Heart right ventricle (tissue), 16 donors: Measurements from ENCODE around the gene ATG4D. TPM values are rescaled to one million over a fixed set of nuclear protein-coding genes. Genes with fewer than 3 reads are reported as not detected.

Experiments
- ATAC-seq, 8 donors: fragments of 200-7000 bp; cut with Tn5 transposase; one replicate each; pipeline ENCODE4 v1.9.1; 2020; ENCODE audit warnings: mild to moderate bottlenecking in 8 of 8, moderate library complexity in 8 of 8, moderate number of reproducible peaks in 1 of 8
- DNase-seq, 2 donors: peaks; one replicate each; pipeline ENCODE4 v3.0.0-alpha.2; 2020
- H3K27ac ChIP-seq, 10 donors: fragments of 200-600 bp; sonication (generic) in 2 of 10; one replicate each; pipeline versions ENCODE4 v1.5.0 to v1.8.0; 2020 to 2022; ENCODE audit warnings: mild to moderate bottlenecking in 3 of 10
- H3K27me3 ChIP-seq, 7 donors: fragments of 200-600 bp; one replicate each; pipeline ENCODE4 v1.8.0; 2021 to 2022; ENCODE audit warnings: mild to moderate bottlenecking in 2 of 7
- H3K36me3 ChIP-seq, 9 donors: fragments of 200-600 bp; sonication (generic) in 1 of 9; one replicate each; pipeline versions ENCODE4 v1.5.0 to v1.8.0; 2020 to 2022; ENCODE audit warnings: mild to moderate bottlenecking in 2 of 9
- H3K4me1 ChIP-seq, 9 donors: fragments of 200-600 bp; sonication (generic) in 1 of 9; one replicate each; pipeline versions ENCODE4 v1.5.0 to v1.8.0; 2020 to 2022; ENCODE audit warnings: mild to moderate bottlenecking in 4 of 9
- H3K4me3 ChIP-seq, 10 donors: fragments of 200-600 bp; sonication (generic) in 2 of 10; one replicate each; pipeline versions ENCODE4 v1.5.0 to v1.8.0; 2020 to 2022; ENCODE audit warnings: mild to moderate bottlenecking in 7 of 10, moderate library complexity in 2 of 10
- H3K9me3 ChIP-seq, 11 donors: fragments of 200-600 bp in 10 of 11; sonication (generic) in 2 of 11; one replicate each; pipeline versions ENCODE4 v1.5.0 to v1.8.0; 2013 to 2022; ENCODE audit warnings: mild to moderate bottlenecking in 2 of 11, control low read depth in 1 of 11, moderate library complexity in 1 of 11
- WGBS, 2 donors: extraction: QIAGEN DNeasy Blood & Tissue Kit; methylation state at CpG; one replicate each; pipeline ENCODE4 v1.1.7; 2013; ENCODE audit warnings: inconsistent platforms in 1 of 2; 5-methylcytosine and 5-hydroxymethylcytosine counted together
- intact Hi-C, 10 donors: fragments of 100-400 bp; cut with DNase I; formaldehyde crosslinking; loops; one replicate each; pipeline versions ENCODE4 v1.11.1 to v1.14.2; 2022
- polyA plus RNA-seq, 2 donors: library from polyadenylated mRNA; stranded (reverse); fragments of 200-250 nt; gene quantifications; one replicate each; pipeline ENCODE4 v1.2.3, GENCODE V29; 2013
- total RNA-seq, 10 donors: library from RNA; stranded (reverse); fragmentation: NEBNext Ultra II Directional in 3 of 10; extraction: Animal tissue kit (Norgen Biotek cat#: 25700) in 3 of 10; gene quantifications; one replicate each; pipeline versions ENCODE4 v1.2.1 to v1.2.4, GENCODE V29; 2021 to 2023
- TF ChIP-seq, protein P1 (sequence below), 9 donors: fragments of 200-600 bp; sonication (generic) in 2 of 9; IDR thresholded peaks; one replicate each; pipeline versions ENCODE4 v1.5.0 to v1.8.0; 2021 to 2022; ENCODE audit warnings: antibody characterized with exemption in 9 of 9, mild to moderate bottlenecking in 5 of 9, moderate library complexity in 1 of 9
- donor health status: Arrhythmogenic right ventricular cardiomyopathy.
- donor health status: ischemic (EF 13 %, LVEDD 7.1; RV severe dilation, severe dysfunction).
- donor health status: healthy with polysubstance abuse.
- donor health status: DM: no; HTN: yes; CAD: no.
- donor health status: DM: no; HTN: no; CAD: no.
- donor health status: ischemic (EF 25% LVEDD 6.9; RV normal size, moderate dysfunction).
- donor health status: ischemic (EF 25% LVEDD 5.7; RV mildly dilated, moderate dysfunction).
- donor health status: healthy.
- donor health status: DM: yes; HTN: yes; CAD: no.
- donor health status: Ischemic cardiomyopathy.
- donor health status: ischemic (EF 35%, LVEDD 5.7; RV mildly dilated, moderate dysfunction).
- donor health status: nonischemic (EF 11% LVEDD 7.7; RV severe dilation, severe dysfunction).
- donor health status: DM: yes; HTN: yes; CAD: no.
- donor health status: PGD.
- donor health status: ischemic (EF 29% LVEDD 5.4; RV normal size, mild dysfunction).
- donor health status: nonischemic (EF 23%, LVEDD 6.1; RV moderate dilation, normal function).

The ATG4D gene
- total and polyA plus RNA-seq, 12 donors, result 47.6 to 66.2 (median 57.3) TPM

DNA sequence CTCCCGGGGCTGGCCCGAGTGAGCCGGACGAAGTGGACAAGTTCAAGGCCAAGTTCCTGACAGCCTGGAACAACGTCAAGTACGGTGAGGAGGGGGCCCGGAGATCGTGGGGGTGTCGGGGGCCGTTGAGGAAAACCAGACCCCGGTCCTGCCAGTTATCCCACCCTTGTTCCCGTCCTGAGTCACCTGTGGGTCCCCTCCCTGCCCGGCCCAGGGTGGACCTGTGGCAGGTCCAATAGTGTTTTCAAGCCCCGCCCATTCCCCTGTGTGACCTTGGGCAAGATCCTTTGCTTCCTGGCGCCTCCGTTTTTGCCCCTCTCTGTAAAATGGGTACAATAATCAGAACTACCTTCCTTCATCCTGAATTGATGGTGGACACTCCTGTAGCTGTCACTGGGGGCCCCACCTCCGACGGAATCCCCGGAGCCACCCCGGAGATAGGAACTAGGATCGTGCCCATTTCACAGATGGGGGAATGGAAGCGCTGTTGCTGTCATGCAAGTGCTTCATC lies 593 bp downstream of the ATG4D start:
- Histone ChIP-seq H3K27me3 (peaks cover 0 to under 1% (median 0%) of the 10 kb centered on the region in 7 donors), H3K4me3 (peak overlapping the region; percentile 75 to 99 (median 94)), H3K36me3 (peaks cover 0 to 39% (median 21%) of the 10 kb centered on the region in 9 donors), H3K27ac (peak overlapping the region; percentile 79 to 99 (median 94)), H3K4me1 (peaks cover 6 to 30% (median 17%) of the 10 kb centered on the region in 9 donors), H3K9me3 (no peaks in the 10 kb centered on the region)
- TF ChIP-seq, protein P1, sequence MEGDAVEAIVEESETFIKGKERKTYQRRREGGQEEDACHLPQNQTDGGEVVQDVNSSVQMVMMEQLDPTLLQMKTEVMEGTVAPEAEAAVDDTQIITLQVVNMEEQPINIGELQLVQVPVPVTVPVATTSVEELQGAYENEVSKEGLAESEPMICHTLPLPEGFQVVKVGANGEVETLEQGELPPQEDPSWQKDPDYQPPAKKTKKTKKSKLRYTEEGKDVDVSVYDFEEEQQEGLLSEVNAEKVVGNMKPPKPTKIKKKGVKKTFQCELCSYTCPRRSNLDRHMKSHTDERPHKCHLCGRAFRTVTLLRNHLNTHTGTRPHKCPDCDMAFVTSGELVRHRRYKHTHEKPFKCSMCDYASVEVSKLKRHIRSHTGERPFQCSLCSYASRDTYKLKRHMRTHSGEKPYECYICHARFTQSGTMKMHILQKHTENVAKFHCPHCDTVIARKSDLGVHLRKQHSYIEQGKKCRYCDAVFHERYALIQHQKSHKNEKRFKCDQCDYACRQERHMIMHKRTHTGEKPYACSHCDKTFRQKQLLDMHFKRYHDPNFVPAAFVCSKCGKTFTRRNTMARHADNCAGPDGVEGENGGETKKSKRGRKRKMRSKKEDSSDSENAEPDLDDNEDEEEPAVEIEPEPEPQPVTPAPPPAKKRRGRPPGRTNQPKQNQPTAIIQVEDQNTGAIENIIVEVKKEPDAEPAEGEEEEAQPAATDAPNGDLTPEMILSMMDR (IDR thresholded peaks at IDR 0.05), result no peak
- ATAC-seq (peak; percentile 9 to 41 (median 36)), DNase-seq (peak in 1 of 2 donors; percentile 28)
- WGBS, 2 donors, result 23 to 26% methylated on average over 22 of the region's 22 CpGs
- intact Hi-C loops, result loop anchor here in 2 of 10 donors (5.0 kb wide), 2 partner anchors 37 to 42 kb away; partner anchors contain the start of gene KEAP1 (in 1 of the 2)

DNA sequence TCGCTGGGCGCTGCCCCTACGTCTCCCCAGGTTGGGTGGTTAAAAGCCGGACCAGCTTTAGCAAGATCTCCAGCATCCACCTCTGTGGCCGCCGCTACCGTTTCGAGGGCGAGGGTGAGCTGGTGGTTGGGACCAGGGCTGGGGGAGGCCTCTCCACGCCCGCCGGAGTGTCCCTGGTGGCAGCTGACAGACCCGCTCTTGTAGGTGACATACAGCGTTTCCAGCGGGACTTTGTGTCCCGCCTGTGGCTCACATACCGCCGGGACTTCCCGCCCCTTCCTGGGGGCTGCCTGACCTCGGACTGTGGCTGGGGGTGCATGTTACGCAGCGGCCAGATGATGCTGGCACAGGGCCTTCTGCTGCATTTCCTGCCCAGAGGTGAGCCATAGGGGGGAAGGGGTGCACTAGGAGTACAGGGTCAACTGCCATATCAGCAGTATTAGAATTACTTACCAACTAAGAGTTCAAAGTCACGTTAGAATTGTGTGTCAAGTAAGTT lies 1.1 kb downstream of the ATG4D start:
- intact Hi-C loops, result loop anchor here in 2 of 10 donors (5.0 kb wide), 2 partner anchors 38 to 43 kb away; partner anchors contain the start of gene KEAP1 (in 1 of the 2)
- Histone ChIP-seq H3K9me3 (no peaks in the 10 kb centered on the region), H3K27me3 (no peaks in the 10 kb centered on the region), H3K27ac (peak overlapping the region in 9 of 10 donors; percentile 87 to 99 (median 95)), H3K4me1 (peaks cover 6 to 29% (median 17%) of the 10 kb centered on the region in 9 donors), H3K4me3 (peak overlapping the region; percentile 75 to 99 (median 94)), H3K36me3 (peaks cover 0 to 44% (median 26%) of the 10 kb centered on the region in 9 donors)
- WGBS, 2 donors, result 56 to 60% methylated on average over 23 of the region's 23 CpGs
- ATAC-seq (peak in 1 of 8 donors; percentile 4), DNase-seq (no peak)
- TF ChIP-seq, protein P1 (IDR thresholded peaks at IDR 0.05), result no peak

DNA sequence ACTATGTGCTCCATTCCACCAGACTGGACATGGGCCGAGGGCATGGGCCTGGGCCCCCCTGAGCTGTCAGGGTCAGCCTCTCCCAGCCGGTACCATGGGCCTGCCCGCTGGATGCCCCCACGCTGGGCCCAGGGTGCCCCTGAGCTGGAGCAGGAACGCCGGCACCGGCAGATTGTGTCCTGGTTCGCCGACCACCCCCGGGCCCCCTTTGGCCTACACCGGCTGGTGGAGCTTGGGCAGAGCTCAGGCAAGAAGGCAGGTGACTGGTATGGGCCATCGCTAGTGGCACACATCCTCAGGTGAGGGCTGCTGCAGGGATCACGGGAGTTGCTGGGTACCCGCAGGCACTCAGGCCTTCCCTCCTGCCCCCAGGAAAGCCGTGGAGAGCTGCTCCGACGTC lies 3.1 kb downstream of the ATG4D start:
- Histone ChIP-seq H3K4me1 (peaks cover 6 to 25% (median 14%) of the 10 kb centered on the region in 9 donors), H3K36me3 (peaks cover 0 to 65% (median 34%) of the 10 kb centered on the region in 9 donors), H3K9me3 (no peaks in the 10 kb centered on the region), H3K27ac (no peak overlapping the region), H3K4me3 (no peak overlapping the region), H3K27me3 (no peaks in the 10 kb centered on the region)
- WGBS, 2 donors, result 94 to 95% methylated on average over 17 of the region's 17 CpGs
- TF ChIP-seq, protein P1 (IDR thresholded peaks at IDR 0.05), result no peak
- intact Hi-C loops, result no loop called here
- DNase-seq, result no peak
- no peak for ATAC-seq

DNA sequence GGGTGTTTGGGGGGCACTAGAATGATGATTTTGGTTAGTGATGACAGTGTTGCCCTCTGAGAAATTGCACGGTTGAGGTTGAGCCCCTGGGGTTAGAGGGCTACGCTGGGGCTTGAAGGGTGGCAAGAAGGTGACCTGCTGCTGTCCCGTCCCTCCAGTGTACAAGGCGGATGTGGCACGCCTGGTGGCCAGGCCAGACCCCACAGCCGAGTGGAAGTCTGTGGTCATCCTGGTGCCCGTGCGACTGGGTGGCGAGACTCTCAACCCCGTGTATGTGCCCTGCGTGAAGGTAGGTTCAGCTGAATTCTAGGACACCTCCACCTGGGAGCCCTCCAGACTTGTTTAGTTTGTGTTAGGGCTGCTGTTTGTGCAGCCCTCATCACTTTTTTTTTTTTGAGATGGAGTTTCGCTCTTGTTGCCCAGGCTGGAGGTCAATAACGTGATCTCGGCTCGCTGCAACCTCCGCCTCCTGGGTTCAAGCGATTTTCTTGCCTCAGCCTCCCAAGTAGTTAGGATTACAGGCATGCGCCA lies 5.1 kb downstream of the ATG4D start:
- intact Hi-C loops, result no loop called here
- no peak for DNase-seq
- Histone ChIP-seq H3K27me3 (no peaks in the 10 kb centered on the region), H3K9me3 (no peaks in the 10 kb centered on the region), H3K4me1 (peaks cover 6 to 26% (median 13%) of the 10 kb centered on the region in 9 donors), H3K4me3 (no peak overlapping the region), H3K27ac (no peak overlapping the region), H3K36me3 (peaks cover 0 to 85% (median 54%) of the 10 kb centered on the region in 9 donors)
- no peak for ATAC-seq
- TF ChIP-seq, protein P1 (IDR thresholded peaks at IDR 0.05), result no peak
- WGBS, 2 donors, result 96 to 98% methylated on average over 18 of the region's 18 CpGs
